ENCODE measurements around the gene RETSAT.

The RETSAT gene

GRCh38 chr2:85307527-85307897 is 46.8 kb downstream of the RETSAT start:
- DNase-seq = no peak

- no peak for DNase-seq
These were observed 50.4 kb downstream of the RETSAT start for GRCh38 chr2:85303780-85304531.

- DNase-seq = no peak
These were observed 52.2 kb downstream of the RETSAT start for GRCh38 chr2:85302121-85302520.

All from CD4-positive, alpha-beta T cell treated with Interleukin-4 for 1 hour (primary cell).